WTC11 (cell line): ENCODE measurements around the gene SEMA6B. TPM values are rescaled to one million over a fixed set of nuclear protein-coding genes. Genes with fewer than 3 reads are reported as not detected.

Source experiments
- ATAC-seq: fragments of 200-7000 bp; cut with Tn5 transposase; 2 replicates; pipeline ENCODE4 v1.10.0; 2021; ENCODE audit warnings: mild to moderate bottlenecking, moderate library complexity
- CTCF ChIA-PET: fragments of 300-600 bp; sonication (Branson Sonifier 250); formaldehyde crosslinking; loops from one replicate; lab custom pipeline; 2021; ENCODE audit warnings: antibody characterized with exemption; lab: Charles Lee
- POLR2A ChIA-PET: fragments of 350-600 bp; sonication (Branson Sonifier 250); formaldehyde crosslinking; loops from one replicate; lab custom pipeline; 2021; ENCODE audit warnings: antibody characterized with exemption; lab: Charles Lee
- DNase-seq: peaks from one replicate; pipeline ENCODE4 v3.0.0; 2021; ENCODE audit warnings: low spot score
- H3K27ac Mint-ChIP-seq: 2 replicates; pipeline ENCODE4 v1.8.0; 2021; ENCODE audit warnings: mixed read lengths
- H3K27me3 Mint-ChIP-seq: 2 replicates; pipeline ENCODE4 v1.8.0; 2021; ENCODE audit warnings: low read depth, mild to moderate bottlenecking, moderate library complexity, mixed read lengths
- H3K36me3 Mint-ChIP-seq: 2 replicates; pipeline ENCODE4 v1.8.0; 2021; ENCODE audit warnings: mixed read lengths
- H3K4me1 Mint-ChIP-seq: 2 replicates; pipeline ENCODE4 v1.8.0; 2022; ENCODE audit warnings: mixed read lengths
- H3K4me3 Mint-ChIP-seq: 2 replicates; pipeline ENCODE4 v1.8.0; 2021; ENCODE audit warnings: mild to moderate bottlenecking, moderate library complexity, mixed read lengths
- H3K9me3 Mint-ChIP-seq: 2 replicates; pipeline ENCODE4 v1.8.0; 2021; ENCODE audit warnings: mixed read lengths
- ARID4B ChIP-seq: sonication (generic); formaldehyde crosslinking; IDR thresholded peaks from 2 replicates; pipeline ENCODE4 v1.8.0; 2023; ENCODE audit warnings: missing genetic modification reagents, mild to moderate bottlenecking, borderline replicate concordance
- GTF2I ChIP-seq: fragments of 250-450 bp; sonication (Bioruptor Pico); conservative IDR thresholded peaks from 2 replicates; pipeline ENCODE4 v1.4.0; 2021; ENCODE audit warnings: mild to moderate bottlenecking
- PRDM15 ChIP-seq: sonication (generic); formaldehyde crosslinking; IDR thresholded peaks from 2 replicates; pipeline ENCODE4 v1.8.0; 2022; ENCODE audit warnings: missing genetic modification reagents
- TP53 ChIP-seq: sonication (generic); formaldehyde crosslinking; IDR thresholded peaks from 2 replicates; pipeline ENCODE4 v1.8.1; 2023; ENCODE audit warnings: mild to moderate bottlenecking, missing genetic modification reagents
- ZBTB21 ChIP-seq: sonication (generic); formaldehyde crosslinking; IDR thresholded peaks from 2 replicates; pipeline ENCODE4 v1.8.1; 2023; ENCODE audit warnings: mild to moderate bottlenecking, missing genetic modification reagents, borderline replicate concordance
- ZBTB43 ChIP-seq: sonication (generic); formaldehyde crosslinking; IDR thresholded peaks from 2 replicates; pipeline ENCODE4 v1.8.1; 2023; ENCODE audit warnings: mild to moderate bottlenecking, missing genetic modification reagents
- total RNA-seq: library from RNA; stranded (reverse); gene quantifications from 3 replicates; pipeline ENCODE4 v1.2.3, GENCODE V29; 2021

Gene SEMA6B
- total RNA-seq, 1 experiment from 2014 or later, result 45.1 TPM

GRCh38 chr19:4506449-4507149 is 52.9 kb downstream of the SEMA6B start:
- no peaks in the 10 kb centered on the region for H3K9me3 Mint-ChIP-seq
- POLR2A ChIA-PET, result no interaction called here
- H3K4me1 Mint-ChIP-seq, result no peaks in the 10 kb centered on the region
- DNase-seq, result no peak
- H3K27me3 Mint-ChIP-seq, result peaks cover 45% of the 10 kb centered on the region
- CTCF ChIA-PET, result interaction anchor here (0.5 to 2.4 kb wide), 2 partner anchors 19 to 241 kb away, joined by 3 to 11 read pairs; no protein-coding TSS in a partner anchor
- peaks cover 11% of the 10 kb centered on the region for H3K36me3 Mint-ChIP-seq
- TF ChIP-seq PRDM15 (no peak), TP53 (CRISPR knock-in tag) (no peak), ZBTB43 (CRISPR knock-in tag) (no peak)
- H3K27ac Mint-ChIP-seq, result no peak overlapping the region
- no peak for ATAC-seq
- H3K4me3 Mint-ChIP-seq, result no peak overlapping the region

- POLR2A ChIA-PET, result interaction anchor here (0.5 kb wide), 1 partner anchor 197 kb away, joined by 3 read pairs; no protein-coding TSS in a partner anchor
- H3K36me3 Mint-ChIP-seq, result peaks cover 13% of the 10 kb centered on the region
Observed at GRCh38 chr19:4505570-4506448, 53.7 kb downstream of the SEMA6B start.

More at GRCh38 chr19:4505570-4506448, 53.7 kb downstream of the SEMA6B start:
- Mint-ChIP-seq H3K27ac (no peak overlapping the region), H3K4me1 (no peaks in the 10 kb centered on the region), H3K27me3 (peaks cover 37% of the 10 kb centered on the region)
- TF ChIP-seq ZBTB21 (CRISPR knock-in tag), result no peak
- no peak for TF ChIP-seq ARID4B (CRISPR knock-in tag)
- 0 out of 2 replicates have a peak, but pooled peaks have one; percentile 52 for TF ChIP-seq GTF2I (CRISPR knock-in tag)
- TF ChIP-seq, all 79 proteins: peak for 1
- Mint-ChIP-seq H3K9me3 (no peaks in the 10 kb centered on the region), H3K4me3 (no peak overlapping the region)
- CTCF ChIA-PET, result interaction anchor here (0.5 kb wide), 1 partner anchor 240 kb away, joined by 3 read pairs; no protein-coding TSS in a partner anchor
- DNase-seq (no peak), ATAC-seq (no peak)
